GM19099 (cell line): ENCODE data around the gene VAV2.

Experiments
- POLR2A ChIP-seq: IDR thresholded peaks from 3 replicates; pipeline ENCODE4 v1.6.1; 2011; ENCODE audit warnings: low read depth; ENCODE audit not compliant: insufficient read length; ENCODE audit errors: extremely low read depth

Gene VAV2

DNA sequence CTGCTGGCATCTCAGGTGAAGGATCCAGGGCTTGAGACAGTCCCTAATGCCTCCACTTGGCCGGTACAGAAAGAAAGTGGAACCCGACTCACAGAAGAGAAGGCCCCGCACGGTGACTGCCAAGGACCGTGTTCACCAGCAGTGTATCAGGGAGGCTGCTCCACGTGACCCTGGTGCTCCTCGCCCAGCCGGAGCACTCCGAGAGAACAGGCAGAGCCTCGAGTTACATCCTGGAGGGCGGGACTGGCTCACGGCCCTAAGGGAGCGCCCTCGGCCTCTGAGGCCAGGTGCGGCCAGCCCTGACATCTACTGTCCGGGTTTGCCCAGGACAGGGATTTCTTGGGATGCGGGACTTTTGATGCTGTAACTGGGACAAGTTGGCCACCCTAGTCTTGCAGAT lies 149.9 kb downstream of the VAV2 start:
- TF ChIP-seq POLR2A: no peak

DNA sequence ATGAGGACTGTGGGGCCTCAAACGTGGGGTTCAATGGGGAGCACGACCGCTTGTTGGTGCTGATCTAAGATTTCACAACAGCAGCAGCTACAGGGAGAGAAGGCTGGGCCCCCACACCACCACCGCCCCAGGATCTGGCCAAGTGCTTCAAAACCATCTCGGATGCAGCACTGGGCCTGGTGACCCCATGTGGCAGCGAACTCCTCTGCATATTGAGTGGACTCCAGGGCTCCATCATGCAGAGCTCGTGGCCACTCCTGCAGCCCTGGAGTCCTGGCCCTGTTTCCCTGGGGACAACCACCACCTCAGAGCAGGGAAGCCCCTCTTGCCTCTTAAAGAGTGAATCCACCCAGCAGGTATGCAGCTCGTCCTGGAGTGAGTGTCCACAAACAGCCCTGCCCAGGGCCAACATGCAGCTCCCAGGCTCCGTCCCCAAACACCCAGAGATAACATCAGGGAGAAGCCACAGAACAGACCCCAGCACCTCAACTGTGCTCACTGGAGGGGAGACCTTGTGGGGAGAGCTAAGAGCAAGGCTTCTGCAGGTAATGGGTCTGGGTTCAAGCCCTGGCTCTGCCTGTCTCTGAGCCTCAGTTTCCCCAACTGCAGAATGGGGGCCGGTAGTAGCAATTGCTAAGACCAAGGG lies 150.8 kb downstream of the VAV2 start:
- TF ChIP-seq POLR2A: no peak

DNA sequence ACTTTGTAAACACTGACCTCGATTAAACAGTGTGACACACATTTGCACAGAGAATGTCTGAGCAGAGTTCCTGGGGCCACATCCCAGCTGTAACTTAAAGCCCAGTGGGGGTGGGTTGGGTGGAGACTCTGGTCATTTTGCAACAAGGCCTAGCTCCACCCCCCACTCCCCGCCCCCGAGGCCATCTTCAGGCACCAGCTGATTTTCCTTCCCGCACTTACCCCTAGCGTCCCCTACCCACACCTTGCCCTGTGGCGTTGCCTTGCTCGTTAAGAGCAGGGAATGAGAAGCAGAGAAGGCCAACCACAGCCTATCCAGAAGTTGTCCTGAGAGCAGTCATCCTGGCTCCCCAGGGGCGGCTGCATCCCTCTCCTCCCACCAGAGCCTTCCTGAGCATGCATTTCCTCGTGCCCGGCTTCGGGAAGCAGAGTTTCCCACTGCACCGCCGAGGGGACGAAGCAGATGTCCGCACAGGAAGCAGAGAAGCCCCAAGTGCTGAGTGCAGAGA lies 152.2 kb downstream of the VAV2 start:
- no peak for TF ChIP-seq POLR2A

DNA sequence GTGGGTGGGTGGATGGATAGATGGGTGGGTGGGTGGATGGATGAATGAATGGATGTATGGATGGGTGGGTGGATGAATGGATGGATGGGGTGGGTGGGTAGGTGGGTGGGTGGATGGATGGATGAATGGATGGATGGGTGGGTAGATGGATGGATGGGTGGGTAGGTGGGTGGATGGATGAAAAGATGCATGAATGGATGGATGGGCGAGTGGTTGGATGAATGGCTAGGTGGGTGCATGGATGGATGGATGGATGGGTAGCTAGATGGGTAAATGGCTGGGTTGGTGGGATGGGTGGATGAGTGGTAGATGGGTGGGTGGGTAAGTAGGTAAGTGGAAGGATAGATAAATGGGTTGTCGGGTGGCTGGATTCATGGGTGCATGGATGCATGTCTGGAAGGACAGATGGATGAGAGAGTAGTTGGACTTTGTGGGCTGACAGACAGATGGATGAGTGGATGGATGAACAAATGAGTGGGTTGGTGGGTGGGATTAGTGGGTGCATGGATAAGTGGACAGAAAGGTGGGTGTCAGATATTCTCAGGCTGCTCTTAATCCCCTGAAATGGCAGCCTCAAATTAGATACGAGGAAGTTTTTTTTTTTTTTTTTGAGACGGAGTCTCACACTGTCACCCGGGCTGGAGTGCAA lies 153.1 kb downstream of the VAV2 start:
- TF ChIP-seq POLR2A: no peak

DNA sequence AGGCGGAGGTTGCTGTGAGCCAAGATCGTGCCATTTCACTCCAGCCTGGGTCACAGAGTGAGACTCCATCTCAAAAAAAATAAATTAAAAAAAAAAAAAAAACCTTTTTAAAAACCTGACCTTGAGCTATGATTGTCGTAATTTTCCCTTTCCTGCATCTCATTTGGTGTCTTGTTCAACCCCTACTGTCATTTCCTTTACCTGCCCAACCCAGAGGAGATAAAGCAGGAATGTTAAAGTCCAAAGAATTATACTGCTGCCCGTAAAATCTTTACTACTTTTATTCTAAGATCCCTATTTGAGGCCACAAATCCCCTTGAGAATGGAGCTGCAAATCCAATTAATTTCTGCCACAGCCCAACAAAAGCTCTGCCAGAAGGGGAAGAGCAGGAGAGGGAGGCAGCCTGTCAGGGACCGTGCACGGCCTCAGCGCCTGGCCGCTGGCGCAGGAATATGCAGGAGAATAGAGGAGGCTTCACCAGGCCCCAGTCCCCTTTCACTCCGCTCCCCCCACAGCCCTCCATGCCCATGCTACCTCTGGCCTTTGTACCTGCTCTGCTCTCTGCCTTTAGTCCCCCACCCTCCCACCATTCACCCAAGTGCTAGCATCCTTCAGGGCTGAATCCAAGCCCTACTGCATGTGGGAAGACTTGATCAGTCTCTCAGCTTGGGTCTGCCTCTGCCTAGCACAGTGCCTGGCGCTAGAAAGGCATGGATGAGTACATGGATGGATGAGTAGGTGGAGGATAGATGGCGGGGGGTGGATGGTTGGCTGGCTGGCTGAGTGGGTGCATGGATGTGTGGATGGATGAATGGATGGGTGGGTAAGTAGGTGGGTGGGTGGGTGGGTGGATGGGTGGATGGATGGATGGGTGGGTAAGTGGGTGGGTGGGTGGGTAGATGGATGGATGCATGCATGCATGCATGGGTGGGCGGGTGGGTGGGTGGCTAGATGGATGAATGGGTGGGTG lies 154.2 kb downstream of the VAV2 start:
- TF ChIP-seq POLR2A: no peak

DNA sequence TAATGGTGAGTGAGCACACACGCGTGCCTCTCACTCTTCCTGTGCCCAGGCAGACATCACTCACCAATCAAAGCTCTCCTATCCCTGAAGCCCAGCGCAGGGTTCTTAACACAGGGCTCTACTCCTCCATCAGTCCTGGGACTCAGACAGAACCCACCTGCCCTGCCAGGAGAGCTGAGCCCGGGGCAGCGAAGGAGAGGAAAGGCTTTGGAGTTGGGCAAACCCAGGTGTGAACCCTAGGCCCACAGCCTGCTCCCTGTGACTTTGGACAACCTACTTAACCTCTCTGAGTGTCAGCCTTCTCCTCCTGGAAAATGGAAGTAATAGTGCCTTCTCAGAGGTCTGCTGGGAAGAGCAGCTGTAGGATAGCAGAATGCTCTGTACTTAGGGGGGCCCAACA lies 155.3 kb downstream of the VAV2 start:
- no peak for TF ChIP-seq POLR2A

DNA sequence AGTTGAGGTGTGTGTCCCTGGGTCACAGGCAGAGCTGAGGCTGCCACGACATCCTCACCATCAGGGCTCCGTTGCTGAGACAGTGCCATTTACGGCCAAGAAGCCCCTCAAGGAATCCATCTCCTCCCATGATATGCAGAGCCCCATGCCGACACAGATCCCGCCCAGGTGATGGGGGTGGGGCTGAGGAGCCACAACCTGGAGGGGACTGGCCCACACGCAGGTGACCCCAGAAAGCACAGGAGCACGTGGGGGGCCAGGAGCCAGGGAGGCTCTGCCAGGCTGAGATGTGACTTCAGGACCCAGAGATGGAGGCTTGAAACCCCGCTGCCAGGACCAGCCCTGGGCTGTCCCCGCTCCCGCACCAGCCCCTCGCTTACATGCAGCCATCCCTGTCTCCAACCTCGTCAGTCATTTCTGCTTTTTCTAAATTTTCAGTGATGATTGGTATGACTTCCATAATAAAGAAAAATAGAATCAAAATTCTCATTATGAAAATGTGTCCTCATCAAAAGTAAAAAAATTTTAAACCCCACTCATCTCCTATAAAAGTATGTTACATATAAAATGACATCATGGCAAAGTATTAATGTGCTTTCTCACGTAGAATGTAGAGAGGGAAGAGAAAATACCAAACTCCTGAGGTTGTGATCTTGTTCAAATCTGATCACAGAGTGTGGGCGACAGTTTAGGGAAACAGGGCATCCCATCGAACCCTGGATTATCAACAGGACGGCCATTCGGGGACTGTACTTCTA lies 155.9 kb downstream of the VAV2 start:
- TF ChIP-seq POLR2A: no peak

DNA sequence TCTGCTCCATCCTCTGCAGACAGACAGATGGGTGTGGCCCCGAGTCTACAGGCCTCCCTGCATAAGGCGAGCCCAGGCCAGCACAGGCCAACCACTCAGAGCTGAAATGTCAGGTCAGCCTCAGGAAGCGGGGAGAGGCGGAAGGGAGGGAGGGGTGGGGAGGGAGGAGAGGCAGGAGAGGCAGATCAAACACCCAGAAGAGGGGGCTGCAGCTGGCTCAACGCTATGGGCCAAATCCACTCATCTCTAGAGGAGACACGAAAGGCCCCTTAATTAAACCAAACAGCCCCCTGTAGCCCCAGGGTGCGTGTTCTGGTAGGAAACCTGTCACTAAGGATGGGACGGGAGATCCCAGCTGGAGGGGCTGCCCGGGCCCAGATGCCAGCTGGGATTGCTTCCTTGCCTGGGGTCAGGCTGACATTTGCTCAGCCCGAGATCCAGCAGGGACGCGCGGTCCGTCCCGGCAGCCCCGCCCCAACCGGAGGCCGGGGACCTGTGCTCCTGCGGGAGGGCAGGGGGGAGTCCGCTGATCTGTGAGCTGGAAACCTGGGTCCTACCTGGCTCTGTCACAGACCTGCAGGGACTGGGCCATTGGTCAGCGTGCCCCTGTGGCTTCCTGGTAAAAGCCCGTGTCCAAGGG lies 156.7 kb downstream of the VAV2 start:
- TF ChIP-seq POLR2A: no peak

DNA sequence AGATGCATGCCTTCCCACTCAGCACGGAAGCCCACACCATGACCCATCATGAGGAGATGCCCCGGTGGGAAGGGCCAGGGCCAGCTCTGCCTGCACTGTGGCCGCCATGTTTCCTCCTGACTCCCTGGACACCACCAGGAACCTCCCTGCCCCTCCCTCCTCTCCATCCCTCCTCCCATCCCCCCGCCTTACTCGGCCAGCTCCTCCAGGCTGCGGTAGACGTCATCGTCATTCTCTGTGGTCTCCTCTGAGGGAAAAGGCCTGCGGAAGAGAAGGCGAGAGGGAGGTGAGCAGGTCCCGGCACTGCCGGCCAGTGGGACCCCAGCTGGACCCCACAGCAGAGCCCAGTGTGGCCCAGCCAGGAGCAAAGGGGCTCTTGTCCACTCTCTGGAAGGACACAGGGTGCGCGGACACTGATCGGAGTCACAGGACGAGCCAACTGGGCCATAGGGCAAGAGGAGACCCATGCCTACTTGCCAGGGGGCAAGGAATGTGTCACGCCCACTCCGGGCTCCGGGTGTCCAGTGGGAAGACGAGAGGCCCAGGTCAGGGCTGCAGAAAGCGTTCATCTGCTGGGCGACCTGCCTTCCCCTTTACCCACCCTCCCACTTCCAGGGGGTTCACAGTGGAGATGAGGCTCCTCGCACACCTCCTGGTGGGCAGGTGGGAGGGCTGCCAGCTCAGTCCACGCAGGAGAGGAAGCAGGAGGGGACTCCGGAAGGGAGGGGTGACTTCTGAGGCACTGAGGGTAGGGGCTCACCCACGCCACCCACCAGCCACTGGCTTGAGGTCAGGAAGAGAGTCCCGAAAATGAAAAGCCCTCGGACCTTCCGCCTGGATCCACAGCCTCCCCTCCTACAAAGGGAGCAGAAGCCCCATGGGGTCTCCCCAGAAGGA lies 157.8 kb downstream of the VAV2 start:
- no peak for TF ChIP-seq POLR2A

DNA sequence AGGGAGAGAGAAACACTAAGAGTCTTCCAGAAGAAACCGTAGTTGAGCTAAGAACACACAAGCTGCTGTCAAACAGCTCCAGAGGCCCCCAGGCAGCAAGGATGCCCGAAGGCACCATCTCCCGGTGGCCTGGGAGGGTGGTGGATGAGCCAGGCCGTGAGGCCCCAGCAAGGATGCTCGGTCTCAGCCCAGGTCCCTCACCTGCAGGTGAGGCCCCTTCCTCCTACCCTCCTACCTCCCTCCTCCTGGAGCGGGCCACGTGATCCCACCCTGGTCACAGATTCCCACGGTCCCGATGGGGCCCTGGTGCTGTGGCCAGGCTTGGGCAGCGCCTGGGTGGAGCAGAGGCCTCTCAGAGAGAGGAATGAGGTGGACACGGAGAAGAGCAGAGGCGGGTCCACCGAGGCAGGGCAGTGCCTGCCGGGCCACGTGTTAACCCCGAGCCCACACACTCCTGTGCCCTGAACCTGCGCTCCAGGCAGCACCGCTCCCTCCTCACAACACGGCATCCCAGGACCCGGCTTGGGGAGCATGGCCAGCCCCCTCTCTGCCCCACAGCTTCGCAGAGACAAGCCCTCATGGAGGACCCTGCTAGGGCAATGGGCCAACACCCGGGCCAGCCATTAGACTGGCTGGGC lies 158.6 kb downstream of the VAV2 start:
- no peak for TF ChIP-seq POLR2A

DNA sequence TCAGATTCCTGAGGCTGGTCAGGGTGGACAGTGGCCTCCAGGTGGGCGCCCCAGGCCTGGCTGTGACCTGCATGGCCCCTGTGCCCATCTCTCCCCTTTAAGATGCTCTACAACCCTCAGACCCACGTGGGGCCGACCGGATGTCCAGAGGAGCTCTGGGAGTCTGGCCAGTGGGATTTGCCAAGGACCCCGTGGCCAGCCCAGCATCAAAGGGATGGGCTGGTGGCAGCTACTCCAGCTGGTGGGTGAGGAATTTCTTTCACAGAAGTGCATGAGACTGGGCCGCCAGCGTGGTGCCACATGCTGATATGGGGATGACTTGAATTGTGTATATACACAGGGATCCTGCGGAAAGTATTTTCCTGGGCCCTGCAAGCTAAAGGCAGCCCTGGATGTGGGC lies 159.2 kb downstream of the VAV2 start:
- TF ChIP-seq POLR2A: no peak

DNA sequence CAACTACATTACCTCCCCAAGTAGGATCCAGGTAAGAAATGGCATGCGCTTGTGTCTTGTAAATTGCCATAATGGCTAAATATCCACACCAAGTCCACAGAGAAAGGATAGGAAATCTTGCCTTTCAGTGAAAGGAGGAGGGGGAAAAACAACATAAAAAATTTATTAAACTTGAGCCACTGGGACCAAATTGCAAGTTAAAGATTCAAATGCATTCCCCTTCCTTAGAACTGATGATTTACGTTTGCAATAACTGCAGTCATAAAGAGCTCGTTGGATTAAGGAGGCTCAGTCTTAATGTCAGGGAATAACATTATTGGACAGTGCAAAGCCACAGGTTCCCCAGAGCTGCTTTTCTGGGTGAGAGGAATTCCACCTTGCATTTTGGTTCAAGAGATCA lies 161.4 kb downstream of the VAV2 start:
- TF ChIP-seq POLR2A: no peak

DNA sequence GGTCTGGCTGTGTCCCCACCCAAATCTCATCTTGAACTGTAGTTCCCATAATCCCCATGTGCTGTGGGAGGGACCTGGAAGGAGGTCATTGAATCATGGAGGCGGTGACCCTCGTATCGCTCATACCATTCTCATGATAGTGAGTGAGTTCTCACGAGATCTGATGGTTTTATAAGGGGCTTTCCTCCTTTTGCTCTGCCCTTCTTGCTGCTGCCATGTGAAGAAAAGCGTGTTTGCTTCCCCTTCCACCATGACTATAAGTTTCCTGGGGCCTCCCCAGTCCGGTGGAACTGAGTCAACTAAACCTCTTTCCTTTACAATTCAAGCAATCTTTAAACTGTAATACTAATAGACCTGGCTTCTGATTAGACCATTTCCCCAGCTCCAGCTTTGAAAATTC lies 161.8 kb downstream of the VAV2 start:
- TF ChIP-seq POLR2A: no peak
